Erythroblast (primary cell): ENCODE data around the gene DOCK4.

ENCODE experiments used
- GATA1 ChIP-seq: IDR thresholded peaks from 2 replicates; pipeline ENCODE4 v1.6.1; 2011; ENCODE audit warnings: low read depth, mild to moderate bottlenecking, control low read depth, low read length, moderate library complexity
- POLR2A ChIP-seq: IDR thresholded peaks from 2 replicates; pipeline ENCODE4 v1.6.1; 2011; ENCODE audit warnings: mild to moderate bottlenecking, low read length

DNA sequence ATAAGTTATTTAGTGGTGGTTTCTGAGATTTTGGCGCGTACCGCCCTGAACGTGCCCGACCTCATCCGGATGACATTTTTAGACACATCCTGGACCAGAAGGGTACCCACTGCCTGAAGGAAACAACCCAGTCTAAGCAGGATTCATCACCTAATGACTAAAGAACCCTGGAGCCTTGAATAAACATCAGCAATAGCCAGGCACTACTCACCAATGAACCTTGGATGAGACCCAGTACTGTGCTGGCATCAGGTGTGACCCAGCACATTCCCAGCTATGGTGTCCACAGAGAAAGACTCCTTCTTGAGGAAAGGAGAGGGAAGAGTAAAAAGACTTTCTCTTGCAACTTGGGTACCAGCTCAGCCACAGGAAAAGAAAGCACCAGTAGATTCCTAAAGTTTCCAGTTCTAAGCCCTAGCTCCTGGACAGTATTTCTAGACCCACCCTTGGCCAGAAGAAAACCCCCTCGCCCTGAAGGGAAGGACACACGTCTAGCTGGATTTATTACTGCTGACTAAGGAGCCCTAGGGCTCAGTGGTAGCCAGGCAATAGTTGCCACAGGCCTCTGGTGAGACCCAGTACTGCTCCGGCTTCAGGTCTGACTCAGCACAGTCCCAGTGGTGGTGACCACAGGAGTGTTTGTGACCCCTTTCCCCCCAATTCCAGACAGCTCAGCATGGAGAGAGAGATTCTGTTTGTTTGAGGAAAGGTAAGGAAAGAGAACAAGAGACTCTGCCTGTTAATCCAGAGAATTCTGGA is 32.8 kb upstream of the DOCK4 start:
- TF ChIP-seq POLR2A, result no peak
- TF ChIP-seq GATA1, result no peak
